ACHN (cell line): ENCODE results near the gene IGSF21.

ENCODE experiments used
- DNase-seq: peaks from one replicate; pipeline ENCODE4 v3.0.0-alpha.2; 2015
- in situ Hi-C: cut with HindIII; loops from 2 replicates; pipeline ENCODE4 v1.10.0; 2017; ENCODE audit warnings: low sequenced_read_pairs, low pct_ligation_motif_present, low pct_unique_long_range_greater_than_20kb

Gene IGSF21

DNA sequence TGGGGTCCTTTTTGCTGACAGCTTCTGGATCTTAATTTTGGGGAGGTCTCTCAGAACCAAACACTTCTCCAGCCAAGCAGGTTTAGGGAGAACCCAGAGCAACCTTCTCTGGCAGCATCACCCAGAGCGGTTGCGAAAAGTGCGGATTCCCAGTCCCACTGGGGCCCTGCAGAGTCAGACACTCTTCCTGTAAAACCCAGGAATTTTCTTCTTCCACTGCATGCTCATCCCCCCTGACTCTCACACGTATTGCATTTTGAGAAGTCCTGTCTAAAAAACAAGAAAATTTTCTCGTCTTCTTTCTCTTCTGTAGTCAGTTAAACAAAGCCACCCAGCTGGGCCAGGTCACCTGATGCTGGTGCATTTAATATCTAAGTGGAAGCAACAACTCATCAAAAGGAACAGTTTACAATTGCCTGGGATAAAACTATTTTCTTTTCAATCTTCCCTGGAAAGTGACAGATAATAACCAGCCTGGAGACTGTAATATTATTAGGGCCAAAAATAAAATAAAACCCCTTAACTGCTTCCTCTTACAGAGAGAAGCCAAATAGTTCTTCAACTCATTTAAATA lies 156.0 kb downstream of the IGSF21 start:
- in situ Hi-C loops, result no loop called here
- no peak for DNase-seq

DNA sequence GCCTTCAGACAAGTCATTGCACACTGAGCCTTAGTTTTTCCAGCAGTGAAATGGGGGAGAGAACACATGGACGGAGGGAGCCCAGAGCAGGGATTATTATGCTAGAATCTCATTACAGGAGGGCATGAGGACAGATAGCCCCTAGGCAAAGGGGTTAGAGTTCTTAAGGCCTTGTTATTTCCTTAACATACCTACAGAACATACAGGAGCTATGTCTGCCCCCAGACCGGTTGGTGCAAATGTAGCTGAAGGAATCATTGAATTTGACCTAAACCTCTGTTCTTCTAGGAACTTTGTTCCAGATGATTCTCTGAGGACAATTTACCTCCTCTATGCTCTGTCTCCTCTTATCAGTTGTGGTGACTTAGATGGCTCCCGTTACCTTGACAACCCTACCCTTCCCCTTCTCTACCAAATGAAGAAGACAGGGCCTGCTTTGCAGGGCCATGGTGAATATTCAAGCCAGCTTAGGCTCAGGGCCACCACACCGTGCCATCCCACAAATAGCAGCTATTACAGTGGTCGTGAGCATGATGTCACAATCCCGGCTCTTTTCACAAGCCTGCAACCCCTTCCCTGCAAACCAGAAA lies 156.9 kb downstream of the IGSF21 start:
- in situ Hi-C loops, result no loop called here
- no peak for DNase-seq

DNA sequence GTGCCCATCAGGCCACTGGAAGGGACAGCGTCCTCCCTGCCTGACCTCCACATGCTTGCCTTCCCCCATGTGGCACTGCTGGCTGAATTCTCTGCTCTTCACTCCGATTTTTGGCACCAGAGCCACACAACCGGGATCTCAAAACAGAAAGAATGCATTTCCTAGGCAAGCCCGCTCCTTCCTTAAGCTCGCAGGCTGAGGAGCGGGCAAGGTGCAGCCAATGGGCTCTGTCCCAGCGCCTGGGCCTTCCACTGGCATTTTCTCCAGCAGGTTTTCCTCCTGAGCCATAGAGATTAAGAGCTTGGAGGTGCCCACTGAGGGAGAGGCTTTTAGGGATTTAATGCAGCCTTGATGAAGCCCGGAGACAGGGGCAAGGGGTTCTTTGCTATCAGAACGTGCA lies 158.0 kb downstream of the IGSF21 start:
- DNase-seq, result no peak
- in situ Hi-C loops, result no loop called here

DNA sequence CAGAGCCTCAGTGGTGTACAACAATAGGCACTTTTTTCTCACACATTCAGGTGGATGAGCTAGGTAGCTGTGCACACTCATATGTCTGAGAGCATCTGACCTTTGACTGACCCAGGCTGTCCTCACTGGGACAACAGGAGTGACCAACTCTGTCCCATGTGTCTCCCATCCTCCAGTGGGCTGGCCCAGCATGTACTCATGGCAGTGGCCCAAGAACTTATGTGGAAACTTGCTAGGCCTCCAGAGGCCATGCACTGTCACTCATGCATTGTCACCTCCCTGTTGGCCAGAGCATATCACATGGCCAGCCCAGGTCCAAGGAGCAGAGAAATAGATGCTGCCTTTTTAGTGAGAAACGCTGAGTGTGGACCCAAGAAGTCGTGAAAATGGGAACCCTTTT lies 158.8 kb downstream of the IGSF21 start:
- DNase-seq, result no peak
- in situ Hi-C loops, result no loop called here

DNA sequence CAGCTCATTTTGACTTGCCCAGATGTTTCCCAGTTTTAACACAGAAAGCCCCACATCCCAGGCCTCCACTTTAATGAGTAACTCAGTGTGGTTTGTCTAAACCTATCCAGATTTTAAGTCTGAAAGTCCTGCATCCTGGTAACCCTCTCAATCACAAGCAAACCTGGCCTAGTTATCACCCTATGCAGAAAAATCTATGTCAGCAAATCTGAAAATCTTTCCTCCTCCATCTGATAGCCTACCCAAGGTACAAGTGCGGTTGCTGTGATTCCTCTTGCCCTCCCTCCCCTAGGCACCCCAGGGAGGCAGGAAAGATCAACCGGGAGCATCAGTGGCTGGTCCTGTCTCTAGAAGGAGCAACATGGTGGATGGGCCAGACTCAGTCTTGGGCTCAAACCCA lies 163.7 kb downstream of the IGSF21 start:
- in situ Hi-C loops, result no loop called here
- DNase-seq, result no peak

DNA sequence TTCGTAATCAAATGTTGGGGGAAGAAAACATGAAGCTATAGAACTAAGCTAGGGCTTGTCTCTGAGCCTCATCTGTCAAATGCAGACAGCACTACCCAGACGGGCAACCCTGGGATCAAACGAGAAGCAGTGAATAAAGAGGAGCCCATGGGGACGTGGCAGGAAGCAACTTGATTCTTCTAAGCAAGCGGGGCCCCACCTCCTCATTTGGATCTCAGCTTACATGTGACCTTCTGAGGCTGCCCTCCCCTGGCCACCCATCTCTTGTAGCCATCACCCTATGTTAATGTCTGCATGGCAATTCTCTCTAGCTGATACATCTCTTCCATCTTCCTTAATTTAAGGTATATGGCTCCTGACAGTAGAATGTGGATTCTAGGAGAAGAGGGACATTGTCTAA lies 171.3 kb downstream of the IGSF21 start:
- in situ Hi-C loops, result no loop called here

DNA sequence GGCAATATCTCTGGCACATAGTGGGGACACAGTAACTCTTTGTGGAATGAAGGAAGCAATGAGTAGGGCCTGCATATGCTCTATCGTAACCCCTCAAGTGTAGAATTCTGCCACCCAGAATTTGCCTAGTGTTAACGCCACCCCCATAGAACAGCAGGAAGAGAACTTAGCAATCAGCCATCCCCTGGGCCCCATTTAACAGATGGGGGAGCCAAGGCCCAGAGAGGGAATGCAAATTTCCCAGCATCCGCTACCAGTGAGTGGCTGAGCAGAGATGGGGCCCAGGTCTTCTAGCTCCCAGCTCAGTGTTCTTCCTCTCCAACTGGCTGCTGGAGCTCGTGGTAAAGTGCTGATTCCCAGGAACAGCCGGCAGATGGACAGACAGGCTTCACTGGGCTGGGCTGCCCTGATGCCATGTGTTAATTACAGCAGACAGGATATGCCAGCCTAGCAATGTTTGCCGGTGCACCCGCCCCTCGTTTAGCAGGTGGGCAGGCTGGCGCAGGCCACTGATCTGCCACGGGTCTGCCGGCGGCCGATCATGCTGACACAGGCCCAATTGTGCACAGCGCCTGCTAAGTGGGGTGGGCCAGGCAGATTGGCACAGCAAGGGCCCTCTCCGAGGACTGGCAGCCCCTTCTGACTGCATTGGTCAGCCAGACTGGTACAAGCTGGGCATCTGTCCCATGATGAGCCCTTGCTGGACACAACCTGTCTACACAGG lies 171.9 kb downstream of the IGSF21 start:
- no peak for DNase-seq
- in situ Hi-C loops, result no loop called here

More for the DNA sequence above, 171.3 kb downstream of the IGSF21 start:
- no peak for DNase-seq

DNA sequence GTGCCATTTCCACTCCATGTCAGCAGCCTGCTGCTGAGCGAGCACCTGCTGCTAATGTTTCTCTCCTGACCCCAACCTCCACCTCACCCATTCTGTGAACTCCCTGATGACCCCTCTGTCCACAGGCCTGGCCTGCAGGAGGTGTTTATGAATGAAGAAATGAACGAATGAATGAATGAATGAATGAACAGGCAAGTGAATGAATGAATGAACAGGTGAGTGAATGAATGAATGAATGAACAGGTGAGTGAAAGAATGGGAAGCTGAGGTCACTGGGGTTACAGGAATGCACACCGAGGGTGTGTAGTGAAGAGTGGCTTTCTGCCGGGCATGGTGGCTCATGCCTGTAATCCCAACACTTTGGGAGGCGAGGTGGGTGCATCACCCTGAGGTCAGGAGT lies 173.4 kb downstream of the IGSF21 start:
- in situ Hi-C loops, result no loop called here
- no peak for DNase-seq

DNA sequence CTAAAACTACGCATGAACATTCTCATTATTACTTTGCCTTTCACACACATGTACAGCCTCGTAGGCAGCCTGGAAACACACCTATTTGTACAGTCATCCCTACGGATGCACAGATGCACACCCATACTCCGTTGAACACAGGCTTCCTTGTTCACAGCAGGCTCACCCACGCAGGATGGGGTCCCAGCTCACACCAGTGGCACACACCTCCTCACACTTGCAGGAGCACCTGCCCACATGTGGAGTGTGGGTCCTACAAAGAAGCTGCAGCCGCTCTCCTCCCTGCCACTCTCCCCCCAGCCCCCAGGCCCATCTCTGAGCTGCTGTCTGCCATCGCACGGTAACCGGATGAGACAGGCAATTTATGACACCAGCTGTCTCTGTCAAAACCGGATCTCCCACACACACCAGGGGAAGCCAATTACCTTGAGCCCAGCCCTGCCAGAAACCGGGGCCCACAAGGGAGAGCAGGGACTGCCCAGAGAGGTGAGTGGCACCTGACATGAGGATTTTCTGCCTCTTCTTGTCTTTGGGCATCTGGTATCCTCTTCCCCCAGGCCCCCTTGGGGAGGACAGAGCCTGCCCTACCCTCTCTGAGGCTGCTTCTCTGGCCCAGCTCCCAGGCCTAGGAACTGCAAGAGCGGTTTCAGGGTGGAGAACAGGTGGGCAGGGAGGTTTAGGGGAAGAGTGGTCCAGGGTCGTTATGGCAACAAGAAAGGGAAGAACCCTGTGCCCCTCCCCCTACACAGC lies 175.4 kb downstream of the IGSF21 start:
- in situ Hi-C loops, result no loop called here

DNA sequence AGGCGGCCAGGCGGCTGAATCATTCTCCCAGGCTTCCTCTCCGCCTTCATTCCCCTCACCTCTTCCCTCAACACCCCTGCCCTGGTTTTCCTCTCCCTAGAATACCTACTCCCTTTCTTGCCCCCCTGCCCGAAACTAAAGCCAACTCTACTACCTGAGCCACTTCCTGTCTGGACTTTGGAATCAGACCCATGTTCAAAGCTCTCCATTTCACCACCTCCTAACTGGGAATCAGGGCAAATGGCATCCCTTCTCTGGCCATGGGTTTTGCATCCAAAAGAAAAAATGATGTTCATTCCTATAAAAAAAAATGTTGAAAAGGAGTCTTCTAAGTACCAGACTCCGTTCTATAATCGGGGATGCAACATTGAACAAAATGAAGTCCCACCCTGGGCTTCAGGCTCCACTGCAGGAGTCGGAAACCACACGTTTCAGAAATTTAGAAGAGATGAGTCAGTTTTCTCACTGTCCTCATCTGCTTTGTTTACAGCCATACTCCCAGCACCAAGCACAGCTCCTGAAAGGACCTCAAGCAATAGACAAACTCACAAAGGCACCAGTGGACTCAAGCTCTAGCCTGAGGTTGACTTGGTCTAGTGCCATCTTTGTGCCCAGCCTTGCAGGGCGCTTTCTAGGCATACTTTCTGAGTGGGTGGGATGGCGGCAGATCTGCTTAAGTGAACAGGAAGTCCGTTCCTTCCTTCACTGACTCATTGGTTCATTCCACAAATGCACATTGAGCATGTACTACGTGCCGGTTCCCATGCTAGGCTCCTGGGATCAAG lies 176.2 kb downstream of the IGSF21 start:
- in situ Hi-C loops, result no loop called here
- DNase-seq, result no peak

More for the DNA sequence above, 175.4 kb downstream of the IGSF21 start:
- DNase-seq, result no peak

DNA sequence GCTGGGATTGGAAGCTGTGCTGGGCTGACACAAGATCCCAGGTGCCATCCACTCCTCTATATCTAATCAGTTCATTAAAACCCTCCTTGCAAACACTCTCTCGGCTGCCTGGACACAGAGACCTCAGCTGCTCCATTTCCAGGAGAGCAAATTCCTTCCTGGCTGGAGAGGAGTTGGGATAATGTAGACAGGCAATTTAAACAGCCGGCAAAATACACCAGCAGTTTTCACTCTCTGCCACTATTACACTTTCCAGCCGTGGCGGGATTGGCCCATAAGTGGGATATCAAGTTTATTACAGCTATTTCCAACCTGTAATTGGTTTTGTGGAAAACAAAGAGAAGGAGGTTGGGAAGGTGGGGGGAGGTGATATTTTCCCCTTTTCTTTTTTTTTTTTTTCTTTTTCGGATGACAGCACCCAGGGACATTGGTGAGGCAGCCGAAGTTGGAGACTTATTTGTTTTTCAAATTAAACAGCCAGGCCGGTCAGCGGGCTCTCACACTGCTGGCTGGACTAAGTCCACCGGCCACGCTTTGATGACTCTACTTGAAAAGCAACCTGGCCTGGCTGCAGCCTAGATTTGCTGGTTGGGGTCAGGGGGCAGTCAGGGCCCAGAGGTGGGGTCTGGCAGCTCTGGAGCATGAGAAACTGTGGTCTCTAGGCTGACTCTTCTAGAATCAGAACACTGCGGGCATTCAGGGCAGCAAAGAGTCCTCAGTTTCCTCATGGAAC lies 177.4 kb downstream of the IGSF21 start:
- in situ Hi-C loops, result no loop called here
- DNase-seq, result no peak

DNA sequence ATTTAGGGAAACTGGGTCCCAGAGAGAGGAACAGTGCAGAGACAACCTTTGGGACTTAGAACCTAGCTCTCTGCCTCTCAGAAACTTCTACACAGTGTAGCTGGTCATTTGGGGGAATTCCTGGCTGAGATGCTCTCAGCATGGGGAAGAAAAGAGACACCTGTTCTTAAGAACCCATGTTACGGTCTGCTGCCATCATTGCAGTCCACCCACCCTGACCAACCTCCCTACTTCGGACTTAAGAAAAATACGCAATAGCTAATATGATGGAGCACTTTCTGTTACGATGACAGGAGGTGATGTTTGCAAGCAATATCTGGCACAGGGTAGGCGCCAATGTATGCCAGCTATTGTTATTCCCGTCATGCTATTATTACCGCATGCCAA lies 177.9 kb downstream of the IGSF21 start:
- in situ Hi-C loops, result no loop called here
- no peak for DNase-seq

DNA sequence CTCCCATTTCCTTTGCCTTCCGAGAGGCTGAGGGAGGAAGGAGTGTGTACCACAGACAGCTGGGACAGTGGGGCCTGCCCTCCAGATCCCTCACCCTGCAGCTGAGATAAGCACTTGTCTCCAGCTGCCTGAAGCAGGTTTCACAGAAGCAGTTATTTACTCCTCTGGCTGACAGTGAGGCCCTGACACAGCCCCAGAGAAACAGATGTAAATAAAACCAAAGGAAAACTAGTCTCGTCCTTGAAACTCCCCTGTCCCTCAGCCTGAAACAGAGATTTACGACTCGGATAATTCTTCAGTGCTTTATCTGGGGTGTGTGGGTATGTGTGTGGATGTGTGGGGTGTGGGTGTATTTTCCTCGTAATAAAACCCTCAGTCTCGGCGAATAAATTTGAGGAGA lies 181.1 kb downstream of the IGSF21 start:
- no peak for DNase-seq
- in situ Hi-C loops, result no loop called here

DNA sequence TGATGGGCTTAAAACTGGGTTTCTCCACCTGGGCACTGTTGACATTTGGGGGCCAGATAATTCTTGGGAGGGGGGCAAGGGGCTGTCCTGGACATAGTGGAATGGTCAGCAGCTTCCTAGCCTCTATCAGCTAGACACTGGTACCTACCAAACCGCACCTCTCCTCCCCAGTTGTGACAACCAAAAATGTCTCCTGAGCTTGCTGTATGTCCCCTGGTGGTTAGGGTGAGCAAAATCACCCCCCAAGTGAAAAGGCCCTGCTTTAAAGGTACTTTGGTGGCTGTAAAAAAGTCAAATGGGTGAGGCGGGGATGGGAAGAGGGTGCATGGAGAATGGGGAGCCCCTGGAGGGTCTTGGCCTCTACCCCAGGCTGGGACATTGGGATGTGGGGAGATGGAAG lies 182.0 kb downstream of the IGSF21 start:
- in situ Hi-C loops, result no loop called here

DNA sequence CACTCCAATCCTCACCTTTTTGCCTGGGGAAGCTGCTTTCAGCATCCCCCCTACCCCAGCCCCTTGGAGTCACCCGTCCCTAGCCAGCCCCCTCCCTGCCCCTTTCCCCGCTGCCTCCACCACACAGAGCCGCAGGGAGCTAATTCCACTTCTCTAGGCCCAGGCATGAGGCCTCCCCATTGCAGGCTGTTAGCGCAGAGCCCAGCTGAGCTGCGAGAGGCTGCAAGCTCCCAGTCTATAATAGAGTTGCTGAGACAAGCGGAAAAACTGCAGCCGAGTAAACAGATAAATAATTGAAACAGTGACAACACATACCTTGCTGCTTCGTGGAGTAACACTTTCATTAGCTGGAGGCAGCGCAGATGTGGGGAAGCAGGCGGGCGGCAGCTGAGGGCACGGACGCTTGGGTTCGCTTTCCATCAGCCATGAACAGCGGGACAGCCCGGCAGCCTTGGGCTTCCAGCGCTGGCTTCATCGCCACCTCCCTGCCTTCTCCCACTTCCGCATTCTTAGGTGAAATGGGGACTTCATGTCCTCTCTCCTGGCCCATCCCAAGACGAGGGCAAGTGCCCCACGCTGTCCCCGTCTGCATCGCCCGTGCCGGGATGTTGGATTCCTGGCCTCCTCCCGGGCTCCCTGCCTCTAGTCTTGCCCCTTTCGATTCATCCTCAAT lies 183.3 kb downstream of the IGSF21 start:
- no peak for DNase-seq
- in situ Hi-C loops, result no loop called here

More for the DNA sequence above, 182.0 kb downstream of the IGSF21 start:
- DNase-seq, result no peak

DNA sequence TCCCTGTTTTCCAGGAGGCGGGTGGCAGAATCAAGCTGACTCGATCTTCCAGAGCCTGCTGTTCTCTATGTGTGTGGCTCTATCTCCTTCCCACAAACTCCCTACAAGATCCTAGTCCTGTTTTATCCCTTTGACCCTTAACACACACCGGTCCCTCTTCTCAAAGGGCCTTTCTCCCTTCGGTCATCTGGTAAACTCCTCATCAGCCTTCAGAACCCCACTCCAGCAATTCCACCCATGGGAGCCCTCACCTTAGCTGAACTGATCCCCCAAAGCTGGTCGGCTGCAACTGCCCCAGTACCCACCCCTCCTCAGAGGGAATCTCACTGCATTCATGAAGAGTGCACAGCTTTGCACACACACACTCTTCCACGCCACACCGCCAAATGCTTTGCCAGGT lies 184.9 kb downstream of the IGSF21 start:
- in situ Hi-C loops, result no loop called here
- no peak for DNase-seq

DNA sequence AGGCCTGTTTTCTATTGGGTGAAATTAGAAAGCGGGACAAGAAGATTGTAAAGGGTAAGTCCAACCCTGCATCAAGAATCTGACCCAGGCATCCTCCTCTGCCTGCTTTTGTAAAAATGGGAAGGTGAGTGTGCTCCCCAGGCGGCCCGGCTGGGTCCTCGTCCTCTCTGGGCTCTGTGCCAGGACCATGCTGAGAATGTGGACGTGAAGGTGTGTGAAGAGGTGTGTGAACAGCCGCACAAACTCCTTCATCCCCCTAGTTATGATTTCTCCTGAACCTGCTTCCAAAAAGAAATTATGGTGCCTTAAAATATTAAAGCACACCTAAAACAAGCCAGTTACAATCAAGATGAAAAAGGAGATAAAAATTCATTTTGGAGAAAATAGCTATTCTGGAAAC lies 185.7 kb downstream of the IGSF21 start:
- in situ Hi-C loops, result no loop called here
- no peak for DNase-seq
